Medulla oblongata (tissue), 1 donor: ENCODE measurements around the gene VSTM4.

Experiments used
- DNase-seq: peaks from one replicate; pipeline ENCODE4 v3.0.0-alpha.2; 2015; ENCODE audit errors: extremely low spot score

The VSTM4 gene

DNA sequence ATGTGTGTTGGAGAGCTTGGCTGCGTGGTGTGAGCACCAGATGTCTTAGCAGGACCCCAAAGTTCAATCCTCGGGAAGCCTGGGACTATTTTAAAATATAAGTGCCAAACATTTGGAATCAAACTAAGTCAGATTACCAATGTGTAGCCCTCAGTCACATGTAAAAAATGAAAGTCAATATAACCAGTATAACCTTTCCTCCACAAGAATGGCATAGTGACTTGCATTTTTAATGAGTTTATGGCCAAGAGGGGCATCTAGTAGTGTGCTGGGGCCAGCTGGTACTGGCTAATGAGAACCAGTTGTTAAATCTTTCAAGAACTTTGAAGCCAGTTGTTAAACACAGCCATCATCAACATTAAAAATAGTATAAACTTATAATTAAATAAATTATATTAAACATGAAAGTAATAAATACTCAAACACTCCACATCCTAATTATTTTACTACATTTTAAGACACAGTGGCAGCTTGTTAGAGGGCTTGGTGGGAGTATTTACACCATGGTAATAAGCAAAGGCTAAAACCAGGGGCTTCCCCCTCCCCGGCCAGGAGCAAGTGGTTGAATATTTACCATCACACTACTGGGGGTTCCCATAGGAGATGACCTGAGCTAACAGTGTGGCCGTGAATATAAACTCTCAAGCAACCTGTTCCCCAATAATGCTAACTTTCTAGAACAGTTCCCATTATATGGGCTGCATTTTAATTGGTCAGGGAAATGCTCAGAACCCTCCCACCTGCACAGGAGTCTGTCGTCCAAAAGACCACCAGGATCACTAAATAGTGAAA lies 26.4 kb upstream of the VSTM4 start:
- DNase-seq = no peak

- no peak for DNase-seq
Observed at GRCh38 chr10:49140304-49141177, 25.2 kb upstream of the VSTM4 start.

GRCh38 chr10:49139846-49140195 lies 24.5 kb upstream of the VSTM4 start:
- no peak for DNase-seq

DNA sequence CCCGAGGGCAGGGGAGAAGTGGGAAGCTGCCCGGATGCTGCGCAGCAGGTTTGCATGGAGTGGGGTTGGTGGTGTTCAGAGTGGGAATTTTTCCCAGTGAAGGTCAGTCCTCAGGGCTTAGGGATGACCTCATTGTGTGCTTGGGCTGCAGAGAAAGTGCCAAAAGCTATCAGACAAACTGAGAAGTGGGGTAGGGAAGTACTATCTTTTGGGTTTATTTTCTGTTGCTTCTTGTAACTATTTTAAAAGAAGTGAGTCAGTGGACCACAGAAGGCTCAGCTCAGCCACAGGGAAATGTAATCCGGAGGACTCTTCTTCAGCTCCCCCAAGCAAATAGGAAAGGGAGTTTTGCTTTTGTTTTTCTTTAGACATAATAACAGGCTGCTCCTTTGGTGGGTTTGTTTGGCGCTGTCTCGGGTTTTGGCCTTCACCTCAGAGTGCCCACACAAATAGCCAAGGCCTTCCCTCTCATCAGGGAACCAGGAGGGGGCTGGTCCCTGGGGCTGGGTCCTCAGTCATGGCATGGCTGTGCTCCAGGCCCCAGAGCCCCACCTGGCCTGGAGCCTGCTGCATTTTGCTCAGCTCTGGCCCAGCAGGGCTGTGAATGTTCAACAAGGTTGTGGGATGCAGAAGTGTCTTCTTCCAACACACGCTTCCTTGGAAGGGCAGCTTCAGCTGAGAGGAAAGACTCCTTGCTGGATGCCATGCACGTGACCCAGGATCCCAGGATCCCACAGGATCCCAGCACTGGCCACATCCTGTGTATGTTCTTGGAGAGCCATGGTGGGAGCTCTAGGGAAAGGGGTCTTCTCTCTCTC lies 23.9 kb upstream of the VSTM4 start:
- DNase-seq = peak; percentile 34

DNA sequence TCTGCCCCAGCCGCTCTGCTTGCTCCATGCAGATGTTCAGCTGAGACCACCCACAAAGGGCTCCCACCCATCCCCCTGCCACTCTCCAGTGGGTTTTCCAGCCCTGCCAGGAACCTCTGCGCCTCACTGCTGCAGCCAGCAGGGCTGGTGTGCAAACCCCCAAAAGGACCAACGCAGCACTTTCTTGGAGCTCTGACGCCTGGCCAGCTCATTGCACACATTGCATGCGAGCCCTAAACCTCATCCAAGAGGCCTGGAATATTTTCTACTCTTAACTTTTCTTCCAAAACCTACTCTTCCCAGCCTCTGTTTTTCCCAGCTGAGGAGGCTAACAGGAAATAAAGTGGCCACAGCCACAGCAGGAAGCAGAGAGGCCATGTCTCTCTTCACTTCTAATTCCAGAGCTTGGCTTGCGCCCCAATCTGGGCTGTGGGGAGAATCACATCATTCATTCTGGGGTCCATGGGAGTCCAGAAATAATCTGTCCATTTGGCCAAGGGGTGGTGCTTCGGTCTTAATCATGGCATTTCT lies 23.1 kb upstream of the VSTM4 start:
- DNase-seq = no peak

DNA sequence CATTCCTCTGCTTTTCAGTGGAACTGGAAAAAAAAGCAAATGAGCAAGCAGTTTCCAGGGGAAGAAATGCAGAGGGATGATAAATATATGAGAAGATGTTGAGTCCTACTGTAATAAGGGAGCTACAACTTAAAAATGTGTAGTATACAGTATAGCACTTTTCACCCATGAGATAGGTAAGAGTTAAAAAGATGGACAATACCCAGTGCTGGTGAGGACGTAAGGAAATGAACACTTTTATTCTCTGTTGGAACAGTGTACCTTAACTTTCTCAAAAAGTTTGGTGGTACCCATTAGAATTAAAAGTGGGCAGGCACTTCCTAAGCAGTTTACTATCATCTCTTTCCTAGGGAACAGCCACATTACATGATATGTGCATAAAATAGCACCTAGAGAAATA lies 21.2 kb upstream of the VSTM4 start:
- DNase-seq = no peak

DNA sequence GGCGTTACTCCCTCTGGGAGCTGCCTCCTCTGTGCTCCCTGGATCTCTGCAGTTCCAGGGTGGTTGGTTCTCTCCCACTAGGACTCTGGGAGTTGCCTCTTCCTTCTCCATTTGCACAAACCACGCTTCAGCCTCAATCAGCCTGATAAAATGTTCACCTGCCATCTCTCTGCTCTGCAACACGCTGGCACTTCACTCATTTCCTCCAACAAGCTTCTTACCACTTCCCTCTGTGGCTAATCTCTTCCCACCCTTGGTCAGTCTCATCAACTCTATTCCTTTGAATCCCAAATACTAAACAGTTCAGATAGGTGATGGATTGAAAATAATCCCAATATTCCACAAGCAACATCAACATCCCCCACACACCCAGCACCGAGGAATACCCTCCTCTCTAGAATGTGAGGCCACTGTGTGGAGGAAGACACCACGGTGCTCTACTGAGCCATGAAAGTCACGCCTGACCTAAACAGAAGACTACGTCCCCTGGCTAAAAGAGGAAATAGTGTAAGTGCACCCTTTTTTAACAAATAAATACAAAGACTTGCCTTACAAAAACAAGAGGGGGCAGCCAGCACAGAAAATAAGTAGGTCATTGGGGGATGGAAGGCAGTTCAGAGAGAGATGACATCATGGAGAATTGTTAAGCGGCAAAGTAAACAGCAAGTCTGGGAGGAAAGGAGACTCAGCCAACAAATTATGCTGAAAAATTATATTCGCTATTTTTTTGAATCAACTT lies 20.4 kb upstream of the VSTM4 start:
- peak; percentile 12 for DNase-seq

DNA sequence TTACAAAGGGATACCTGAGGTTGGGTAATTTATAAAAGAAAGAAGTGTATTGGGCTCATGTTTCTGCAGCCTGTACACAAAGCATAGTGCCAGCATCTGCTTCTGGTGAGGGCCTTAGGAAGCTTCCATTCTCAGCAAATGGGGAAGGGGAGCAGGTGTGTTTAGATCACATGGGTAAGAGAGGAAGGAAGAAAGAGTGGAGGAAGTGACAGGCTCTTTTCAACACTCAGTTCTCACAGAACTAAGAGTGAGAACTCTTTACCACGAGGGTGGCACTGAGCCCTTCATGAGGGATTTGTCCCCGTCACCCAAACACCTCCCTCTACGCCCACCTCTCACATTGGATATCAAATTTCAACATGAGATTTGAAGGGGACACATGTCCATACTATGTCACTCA lies 19.0 kb upstream of the VSTM4 start:
- DNase-seq = no peak

DNA sequence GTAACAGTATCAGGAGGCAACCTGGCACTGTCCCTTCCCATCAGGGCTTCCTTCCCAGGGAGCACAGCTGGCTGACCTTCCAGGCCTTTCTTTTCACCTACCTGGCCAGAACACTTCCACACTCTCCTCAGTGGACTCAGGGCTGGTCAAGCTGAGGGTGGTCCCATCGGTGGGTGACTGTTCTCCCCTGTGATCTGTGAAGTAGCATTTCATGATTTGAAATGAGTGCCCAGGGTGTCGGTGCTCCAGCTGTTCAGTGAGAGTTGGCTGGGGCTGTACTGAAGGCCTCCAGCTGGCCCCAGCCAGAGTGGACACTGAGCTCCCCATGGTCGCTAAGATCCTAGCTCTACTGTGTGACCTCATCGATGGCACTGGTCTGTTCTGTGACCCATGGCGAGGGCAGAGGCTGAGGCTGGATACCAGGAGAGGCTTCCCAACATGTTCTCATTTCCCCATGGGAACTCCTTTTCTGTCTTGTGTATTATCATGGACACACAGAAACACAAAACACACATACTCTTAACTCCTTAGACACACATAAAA lies 18.5 kb upstream of the VSTM4 start, which contains the start of gene FAM170B:
TSS of gene FAM170B (minus strand) at position 316 of the 543 bp plus-strand sequence. CDS start at position 213, 103 bp downstream.
- DNase-seq = no peak

GRCh38 chr10:49132362-49132737 lies 17.0 kb upstream of the VSTM4 start:
- DNase-seq = no peak

DNA sequence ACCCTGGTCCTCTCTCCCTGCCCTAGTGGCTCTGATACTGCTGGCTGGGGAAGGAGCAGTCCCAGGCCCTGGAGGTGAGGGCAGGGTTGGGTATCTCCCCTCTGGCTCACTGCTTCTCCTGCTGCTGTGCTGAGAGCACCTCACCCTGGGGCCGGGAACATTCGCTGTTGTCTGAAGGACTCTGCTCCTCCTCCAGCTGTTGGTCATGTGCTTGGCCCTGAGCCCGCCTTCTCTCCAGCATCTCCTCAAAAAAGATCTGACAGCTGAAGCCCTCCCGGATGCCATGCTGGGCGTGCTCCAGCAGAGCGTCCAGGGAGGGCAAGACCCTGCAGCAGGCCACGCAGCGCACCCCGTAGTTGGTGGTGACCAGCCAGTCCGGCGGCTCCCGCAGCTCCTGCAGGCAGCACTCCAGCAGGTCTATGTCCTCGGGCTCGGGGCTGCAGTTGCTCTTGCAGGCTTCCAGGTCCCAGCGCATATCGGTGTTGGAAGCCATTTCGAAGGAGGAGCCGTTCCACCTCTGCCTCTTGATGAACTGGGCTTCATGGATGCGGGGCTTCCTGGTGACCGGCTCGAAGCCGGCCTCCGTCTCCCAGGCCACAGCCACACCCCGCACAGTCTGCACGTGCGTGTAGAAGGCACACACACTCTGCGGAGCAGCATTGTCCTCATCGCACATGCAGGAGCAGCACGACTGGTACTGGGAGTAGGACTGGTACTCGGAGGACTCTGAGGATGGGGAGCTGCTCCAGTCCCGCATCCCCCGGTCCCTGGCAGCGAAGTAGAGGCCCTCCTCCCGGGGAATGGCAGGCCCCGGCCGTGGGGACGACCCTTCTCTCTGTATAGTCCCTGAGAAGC lies 16.4 kb upstream of the VSTM4 start:
- no peak for DNase-seq

GRCh38 chr10:49129376-49129775 lies 14.1 kb upstream of the VSTM4 start:
- no peak for DNase-seq

GRCh38 chr10:49128854-49129253 lies 13.5 kb upstream of the VSTM4 start:
- no peak for DNase-seq

DNA sequence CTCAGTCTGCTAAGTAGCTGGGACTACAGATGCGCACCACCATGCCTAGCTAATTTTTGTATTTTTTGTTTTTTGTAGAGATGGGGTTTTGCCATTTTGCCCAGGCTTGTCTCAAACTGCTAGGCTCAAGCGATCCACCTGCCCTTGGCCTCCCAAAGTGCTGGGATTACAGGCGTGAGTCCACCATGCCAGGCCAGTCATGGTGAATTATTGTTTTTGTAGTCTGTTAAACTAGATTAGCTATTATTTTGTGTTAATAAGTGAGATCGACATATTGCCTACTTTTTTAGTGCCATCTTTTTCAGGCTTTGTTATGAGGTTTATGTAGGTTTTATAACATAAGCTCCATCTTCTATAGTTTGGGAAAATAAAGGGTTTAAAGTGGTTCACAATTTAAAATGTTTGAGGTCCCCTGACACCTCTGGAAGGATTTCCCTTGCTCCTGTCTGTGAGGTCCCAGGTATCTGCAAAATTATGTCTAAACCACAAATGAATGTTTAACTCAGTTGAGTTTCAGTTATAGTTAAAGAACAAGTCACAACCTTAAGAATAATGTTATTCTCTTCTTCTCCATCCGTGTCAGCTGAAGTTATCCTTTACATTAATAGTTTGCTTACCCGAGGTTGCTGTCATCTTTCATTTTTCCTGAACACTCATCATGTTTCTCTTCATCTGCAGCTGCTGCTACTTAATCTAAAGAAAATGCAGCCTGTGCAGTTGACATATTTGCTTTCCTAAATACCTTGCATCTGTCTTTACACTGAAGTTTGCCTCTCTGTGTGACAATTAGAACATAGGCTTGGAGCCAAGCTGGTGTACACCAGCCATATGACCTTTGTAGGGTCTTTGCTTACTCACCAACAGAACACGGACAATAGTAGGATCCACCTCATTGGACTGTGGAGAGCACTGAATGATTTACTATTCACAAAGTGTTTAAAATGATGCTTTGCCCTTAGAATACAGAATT lies 8.9 kb upstream of the VSTM4 start:
- DNase-seq = no peak

DNA sequence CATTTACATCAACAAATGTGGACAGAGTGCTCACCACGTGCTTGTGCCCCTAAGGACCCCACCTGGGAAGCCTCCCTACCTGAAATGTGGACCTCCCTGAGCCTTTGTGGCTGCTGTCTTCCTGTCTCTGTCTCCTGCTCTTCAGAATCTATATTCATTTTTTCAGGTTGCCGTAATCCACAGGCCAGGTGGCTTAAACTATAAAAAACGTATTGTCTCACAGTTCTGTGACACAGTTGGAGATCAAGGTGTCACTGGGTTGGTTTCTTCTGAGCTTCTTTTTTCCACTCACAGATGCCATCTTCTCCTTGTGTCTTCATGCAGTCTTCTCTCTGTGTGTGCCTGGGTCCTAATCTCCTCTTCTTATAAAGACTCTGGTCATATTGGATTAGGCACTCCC lies 5.6 kb upstream of the VSTM4 start:
- no peak for DNase-seq

DNA sequence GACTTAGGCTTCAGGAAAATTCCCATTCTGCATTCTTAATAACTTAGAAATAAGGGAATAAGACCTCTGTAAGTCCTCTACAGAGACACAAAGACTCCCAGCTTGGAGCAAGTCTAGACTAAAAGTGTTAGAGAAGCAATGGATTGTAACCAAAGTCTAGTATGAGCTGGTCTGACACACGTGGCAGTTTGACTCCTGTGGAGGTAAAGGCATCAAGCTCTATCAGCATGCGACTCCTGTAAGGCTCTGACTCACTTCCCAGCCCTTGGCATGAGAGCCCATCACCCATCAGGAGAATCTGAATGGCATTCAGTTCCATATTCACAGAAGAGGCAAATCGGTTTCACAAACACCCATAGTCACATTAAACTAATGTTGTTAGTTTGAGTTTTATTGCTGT lies 4.4 kb upstream of the VSTM4 start:
- DNase-seq = no peak

- no peak for DNase-seq
Observed at GRCh38 chr10:49118430-49119074, 3.2 kb upstream of the VSTM4 start.

- peak; percentile 35 for DNase-seq
Observed at GRCh38 chr10:49117376-49118070, 2.2 kb upstream of the VSTM4 start.
